BLaER1 treated with 17β-estradiol and CSF1 and Interleukin-3, amounts not matched to agents 10 nM and 100 nM (cell line): ENCODE results near the gene PID1.

ENCODE experiments used
- H3K27ac ChIP-seq, 11 experiments: shearing (Covaris generic); formaldehyde crosslinking; 2 replicates each; pipeline ENCODE4 v1.8.1; 2022
- H3K27me3 ChIP-seq, 11 experiments: shearing (Covaris generic); formaldehyde crosslinking; 2 replicates each; pipeline ENCODE4 v1.8.1; 2022
- H3K36me3 ChIP-seq, 11 experiments: shearing (Covaris generic); formaldehyde crosslinking; 2 replicates each; pipeline ENCODE4 v1.8.1; 2022
- H3K4me1 ChIP-seq, 10 experiments: shearing (Covaris generic); formaldehyde crosslinking; 2 replicates each; pipeline ENCODE4 v1.8.1; 2022
- H3K4me2 ChIP-seq, 11 experiments: shearing (Covaris generic); formaldehyde crosslinking; 2 replicates each; pipeline ENCODE4 v1.8.1; 2022
- H3K4me3 ChIP-seq, 10 experiments: shearing (Covaris generic); formaldehyde crosslinking; 2 replicates each; pipeline ENCODE4 v1.8.1; 2022
- H3K9ac ChIP-seq, 11 experiments: shearing (Covaris generic); formaldehyde crosslinking; 2 replicates each; pipeline ENCODE4 v1.8.1; 2022
- H3K9me3 ChIP-seq, 11 experiments: shearing (Covaris generic); formaldehyde crosslinking; replicated peaks in 1 of 11; 2 replicates each; pipeline ENCODE4 v1.8.1; 2022
- H4K20me1 ChIP-seq, 11 experiments: shearing (Covaris generic); formaldehyde crosslinking; 2 replicates each; pipeline ENCODE4 v1.8.1; 2022
- Cebpa-rat ChIP-seq, 11 experiments: shearing (Covaris generic); IDR thresholded peaks; 2 replicates each; pipeline ENCODE4 v1.8.1; 2022

Gene PID1

DNA sequence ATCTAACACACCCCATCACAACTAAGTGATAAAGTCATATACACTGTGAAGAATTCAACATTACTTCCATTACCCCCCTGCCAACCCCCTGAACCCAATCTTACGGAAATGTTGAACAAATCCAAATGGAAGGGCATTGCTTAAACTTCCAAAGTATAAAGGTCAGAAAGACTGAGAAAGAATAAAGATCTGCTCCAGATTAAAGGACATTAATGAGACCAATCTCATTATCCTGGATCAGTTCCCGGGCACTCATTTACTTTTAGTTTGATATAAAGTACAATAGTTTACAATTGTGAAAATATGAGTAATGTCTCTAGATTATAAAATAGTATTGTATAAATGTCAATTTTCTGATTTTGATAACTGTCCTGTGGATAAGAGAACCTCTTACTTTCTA, 229.4 kb downstream of the PID1 start:
- Histone ChIP-seq H3K4me1 (no peaks in the 10 kb centered on the region), H3K9me3 (no peaks in the 10 kb centered on the region), H4K20me1 (no peaks in the 10 kb centered on the region), H3K27ac (no peak overlapping the region), H3K9ac (no peak overlapping the region), H3K4me3 (no peak overlapping the region), H3K4me2 (no peak overlapping the region), H3K27me3 (no peaks in the 10 kb centered on the region), H3K36me3 (no peaks in the 10 kb centered on the region)
- TF ChIP-seq Cebpa-rat (IDR thresholded peaks at IDR 0.05) = no peak

DNA sequence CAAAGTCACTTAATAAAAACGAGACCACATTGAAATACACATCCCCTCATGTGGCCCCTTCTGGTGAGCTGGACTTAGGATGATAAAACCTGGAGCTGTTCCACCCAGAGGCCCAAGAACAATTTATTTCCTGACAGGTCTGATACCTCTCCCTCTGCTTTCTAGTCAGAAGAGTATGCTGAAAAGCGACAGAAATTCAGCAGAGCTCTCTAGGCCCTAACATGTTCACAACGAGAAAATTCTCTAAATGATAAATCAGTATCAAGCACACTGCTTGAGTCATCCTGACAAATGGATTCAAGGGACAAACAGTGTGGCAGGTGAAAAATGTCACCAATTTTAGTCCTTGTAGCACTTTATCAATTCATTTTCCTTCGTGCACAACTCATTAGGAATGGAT, 233.5 kb downstream of the PID1 start:
- Histone ChIP-seq H3K9ac (no peak overlapping the region), H3K4me2 (no peak overlapping the region), H3K4me1 (no peaks in the 10 kb centered on the region), H3K27ac (no peak overlapping the region), H4K20me1 (no peaks in the 10 kb centered on the region), H3K27me3 (no peaks in the 10 kb centered on the region), H3K9me3 (no peaks in the 10 kb centered on the region), H3K36me3 (no peaks in the 10 kb centered on the region; a peak in 1 of 22 replicates), H3K4me3 (no peak overlapping the region)
- TF ChIP-seq Cebpa-rat (IDR thresholded peaks at IDR 0.05) = no peak

DNA sequence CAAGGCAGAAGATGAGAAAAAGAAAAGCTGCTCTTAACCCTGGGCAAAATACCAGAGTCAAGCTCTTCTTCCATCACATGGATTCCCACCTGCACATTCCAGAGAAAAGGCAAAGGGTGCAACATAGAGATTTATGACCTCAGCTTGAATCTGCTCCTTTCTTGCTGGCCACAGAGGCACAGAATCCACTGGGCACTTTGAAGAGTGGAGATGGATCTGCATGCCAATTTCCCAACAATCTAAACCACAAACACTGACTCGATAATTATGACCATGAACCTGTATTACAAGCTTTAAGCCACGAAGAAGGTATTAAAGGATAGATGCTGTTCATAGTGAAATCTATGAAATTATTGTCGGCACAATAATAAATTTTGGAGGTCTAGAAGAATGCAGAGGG, 237.3 kb downstream of the PID1 start:
- H3K27me3 ChIP-seq = no peaks in the 10 kb centered on the region
- H3K27ac ChIP-seq = no peak overlapping the region
- H3K4me2 ChIP-seq = no peak overlapping the region
- no peak overlapping the region for H3K9ac ChIP-seq
- TF ChIP-seq Cebpa-rat (IDR thresholded peaks at IDR 0.05) = no peak
- H3K4me3 ChIP-seq = no peak overlapping the region
- H4K20me1 ChIP-seq = no peaks in the 10 kb centered on the region
- H3K4me1 ChIP-seq = no peaks in the 10 kb centered on the region
- H3K36me3 ChIP-seq = no peaks in the 10 kb centered on the region; a peak in 1 of 22 replicates
- H3K9me3 ChIP-seq = no peaks in the 10 kb centered on the region

GRCh38 chr2:229032608-229033234, 238.4 kb downstream of the PID1 start:
- no peak for TF ChIP-seq Cebpa-rat (IDR thresholded peaks at IDR 0.05)
- H3K27ac ChIP-seq = no peak overlapping the region
- H3K4me1 ChIP-seq = no peaks in the 10 kb centered on the region
- no peaks in the 10 kb centered on the region for H4K20me1 ChIP-seq
- H3K4me2 ChIP-seq = no peak overlapping the region
- no peaks in the 10 kb centered on the region for H3K27me3 ChIP-seq
- no peaks in the 10 kb centered on the region; a peak in 1 of 22 replicates for H3K36me3 ChIP-seq
- H3K4me3 ChIP-seq = no peak overlapping the region
- H3K9ac ChIP-seq = no peak overlapping the region
- no peaks in the 10 kb centered on the region for H3K9me3 ChIP-seq

DNA sequence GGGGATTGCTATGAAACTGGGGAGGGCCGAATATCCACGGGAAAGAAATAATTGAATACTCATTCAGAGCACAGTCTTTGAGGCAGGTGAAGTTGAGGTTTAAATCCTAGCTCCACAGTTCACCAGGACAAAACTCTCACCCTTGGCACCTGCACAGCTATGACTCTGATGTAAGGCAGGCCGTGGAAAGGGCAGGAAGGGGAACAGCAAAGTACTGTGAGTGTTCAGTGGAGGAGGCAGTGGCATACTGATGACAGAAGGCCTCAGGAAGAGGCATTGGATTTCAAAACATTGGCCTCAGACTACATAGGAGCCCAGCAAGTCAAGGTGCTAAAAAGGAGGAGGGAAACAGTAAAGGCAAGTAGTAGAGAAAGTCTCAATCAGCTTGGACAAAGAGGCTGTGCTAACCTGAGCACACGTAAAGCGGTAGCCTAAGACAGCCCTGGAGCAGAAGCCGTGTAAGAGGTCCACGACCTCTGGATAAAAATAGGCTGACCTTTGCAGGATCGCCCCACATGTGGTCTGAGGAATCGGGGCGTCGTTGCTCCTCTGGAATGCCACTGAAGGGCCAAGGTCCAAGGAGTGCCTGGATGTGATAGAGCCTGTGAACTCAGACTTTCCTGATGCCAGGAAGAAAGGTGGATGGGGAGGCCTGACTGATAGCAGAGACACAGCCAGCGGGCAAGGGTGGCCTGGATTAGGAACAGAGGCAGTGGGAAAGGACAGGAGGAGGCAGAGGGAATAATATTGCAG, 243.6 kb downstream of the PID1 start:
- no peak overlapping the region for H3K4me3 ChIP-seq
- H3K27me3 ChIP-seq = no peaks in the 10 kb centered on the region
- no peaks in the 10 kb centered on the region for H3K4me1 ChIP-seq
- no peaks in the 10 kb centered on the region for H4K20me1 ChIP-seq
- no peak for TF ChIP-seq Cebpa-rat (IDR thresholded peaks at IDR 0.05)
- H3K9ac ChIP-seq = no peak overlapping the region
- no peaks in the 10 kb centered on the region for H3K36me3 ChIP-seq
- no peak overlapping the region for H3K4me2 ChIP-seq
- no peaks in the 10 kb centered on the region; a peak in 1 of 22 replicates for H3K9me3 ChIP-seq
- no peak overlapping the region for H3K27ac ChIP-seq

- Histone ChIP-seq H3K9me3 (no peaks in the 10 kb centered on the region; a peak in 1 of 22 replicates), H3K27ac (no peak overlapping the region), H4K20me1 (no peaks in the 10 kb centered on the region), H3K4me2 (no peak overlapping the region), H3K4me1 (peaks cover 0 to 5% (median 0%) of the 10 kb centered on the region in 10 experiments; a peak in 2 of 20 replicates), H3K4me3 (no peak overlapping the region), H3K36me3 (no peaks in the 10 kb centered on the region), H3K27me3 (no peaks in the 10 kb centered on the region), H3K9ac (no peak overlapping the region)
- TF ChIP-seq Cebpa-rat (IDR thresholded peaks at IDR 0.05) = no peak
Observed at GRCh38 chr2:229025653-229026052, 245.4 kb downstream of the PID1 start.

GRCh38 chr2:229022652-229023051, 248.4 kb downstream of the PID1 start:
- no peaks in the 10 kb centered on the region for H4K20me1 ChIP-seq
- H3K4me3 ChIP-seq = no peak overlapping the region
- no peaks in the 10 kb centered on the region for H3K27me3 ChIP-seq
- no peak for TF ChIP-seq Cebpa-rat (IDR thresholded peaks at IDR 0.05)
- no peaks in the 10 kb centered on the region; a peak in 2 of 22 replicates for H3K9me3 ChIP-seq
- no peak overlapping the region for H3K27ac ChIP-seq
- no peak overlapping the region for H3K4me2 ChIP-seq
- H3K36me3 ChIP-seq = no peaks in the 10 kb centered on the region
- peaks cover 0 to 5% (median 0%) of the 10 kb centered on the region in 10 experiments; a peak in 2 of 20 replicates for H3K4me1 ChIP-seq
- H3K9ac ChIP-seq = no peak overlapping the region

- Histone ChIP-seq H3K4me2 (no peak overlapping the region; a peak in 1 of 22 replicates), H4K20me1 (no peaks in the 10 kb centered on the region), H3K9me3 (no peaks in the 10 kb centered on the region; a peak in 2 of 22 replicates), H3K27ac (no peak overlapping the region), H3K4me1 (peaks cover 0 to 5% (median 0%) of the 10 kb centered on the region in 10 experiments; a peak in 2 of 20 replicates), H3K27me3 (no peaks in the 10 kb centered on the region), H3K9ac (no peak overlapping the region), H3K36me3 (no peaks in the 10 kb centered on the region), H3K4me3 (no peak overlapping the region)
- no peak for TF ChIP-seq Cebpa-rat (IDR thresholded peaks at IDR 0.05)
Observed at GRCh38 chr2:229022071-229022470, 249.0 kb downstream of the PID1 start.

GRCh38 chr2:229009816-229010215, 261.3 kb downstream of the PID1 start:
- H3K27me3 ChIP-seq = no peaks in the 10 kb centered on the region
- no peaks in the 10 kb centered on the region for H3K9me3 ChIP-seq
- no peak overlapping the region for H3K27ac ChIP-seq
- H3K9ac ChIP-seq = no peak overlapping the region
- H4K20me1 ChIP-seq = no peaks in the 10 kb centered on the region
- H3K4me1 ChIP-seq = no peaks in the 10 kb centered on the region
- H3K36me3 ChIP-seq = no peaks in the 10 kb centered on the region
- H3K4me2 ChIP-seq = no peak overlapping the region
- TF ChIP-seq Cebpa-rat (IDR thresholded peaks at IDR 0.05) = no peak
- H3K4me3 ChIP-seq = no peak overlapping the region

- H3K9ac ChIP-seq = no peak overlapping the region
- H3K27ac ChIP-seq = no peak overlapping the region
- no peaks in the 10 kb centered on the region for H3K4me1 ChIP-seq
- peaks cover 0 to 8% (median 0%) of the 10 kb centered on the region in 11 experiments; a peak in 2 of 22 replicates for H3K36me3 ChIP-seq
- no peak overlapping the region for H3K4me2 ChIP-seq
- TF ChIP-seq Cebpa-rat (IDR thresholded peaks at IDR 0.05) = no peak
- no peak overlapping the region for H3K4me3 ChIP-seq
- peaks cover 21 to 27% (median 24%) of the 10 kb centered on the region in 11 experiments for H3K9me3 ChIP-seq
- no peaks in the 10 kb centered on the region for H3K27me3 ChIP-seq
- no peaks in the 10 kb centered on the region for H4K20me1 ChIP-seq
Observed at GRCh38 chr2:229003256-229003655, 267.8 kb downstream of the PID1 start.
